CD4-positive, alpha-beta T cell (primary cell): ENCODE results near the gene TIMELESS. TPM values are rescaled to one million over a fixed set of nuclear protein-coding genes. Genes with fewer than 3 reads are reported as not detected.

ENCODE experiments used
- ATAC-seq: fragments of 200-7000 bp; cut with Tn5 transposase; one replicate; pipeline ENCODE4 v1.10.0; 2022; ENCODE audit warnings: mild to moderate bottlenecking; ENCODE audit not compliant: poor library complexity
- CTCF ChIA-PET: fragments of 350-600 bp; sonication (Branson Sonifier 250); formaldehyde crosslinking; loops from one replicate; lab custom pipeline; 2021; ENCODE audit warnings: antibody characterized with exemption, inconsistent platforms; lab: Charles Lee
- POLR2A ChIA-PET: fragments of 350-600 bp; sonication (Branson Sonifier 250); formaldehyde crosslinking; loops from one replicate; lab custom pipeline; 2021; ENCODE audit warnings: antibody characterized with exemption, inconsistent platforms; lab: Charles Lee
- DNase-seq, 14 experiments: peaks; one replicate each; pipeline ENCODE4 v3.0.0-alpha.2; 2013 to 2020; ENCODE audit warnings: mixed read lengths in 2 of 14
- H3K27ac ChIP-seq, 2 donors: one replicate each; pipeline versions ENCODE4 v1.5.1 to v1.7.0; 2013; ENCODE audit warnings: low read length in 2 of 2, low read depth in 1 of 2, mild to moderate bottlenecking in 1 of 2
- H3K27me3 ChIP-seq, 2 experiments: 1 replicate in 1 of 2; 2 replicates in 1 of 2; pipeline versions ENCODE4 v1.6.1 to v1.7.0; 2013; ENCODE audit warnings: low read length in 2 of 2, control low read depth in 1 of 2, mild to moderate bottlenecking in 1 of 2, moderate library complexity in 1 of 2; ENCODE audit not compliant: insufficient read depth in 2 of 2, control insufficient read depth in 1 of 2
- H3K36me3 ChIP-seq: one replicate; pipeline ENCODE4 v1.6.1; 2013; ENCODE audit warnings: low read length, control low read depth; ENCODE audit not compliant: insufficient read depth
- H3K4me1 ChIP-seq: one replicate; pipeline ENCODE4 v1.6.1; 2013; ENCODE audit warnings: low read length, control low read depth; ENCODE audit not compliant: insufficient read depth
- H3K4me3 ChIP-seq: one replicate; pipeline ENCODE4 v1.5.1; 2013; ENCODE audit warnings: mild to moderate bottlenecking, low read length, moderate library complexity
- H3K9me3 ChIP-seq, 2 experiments: 1 replicate in 1 of 2; 2 replicates in 1 of 2; pipeline versions ENCODE4 v1.6.1 to v1.7.0; 2013; ENCODE audit warnings: low read length in 2 of 2, mild to moderate bottlenecking in 2 of 2, control low read depth in 1 of 2, moderate library complexity in 1 of 2; ENCODE audit not compliant: control insufficient read depth in 1 of 2, insufficient read depth in 1 of 2
- H3K27ac Mint-ChIP-seq: one replicate; pipeline ENCODE4 v1.8.0; 2020; ENCODE audit warnings: mixed read lengths
- H3K27me3 Mint-ChIP-seq: one replicate; pipeline ENCODE4 v1.8.0; 2021; ENCODE audit warnings: mixed read lengths
- H3K36me3 Mint-ChIP-seq: one replicate; pipeline ENCODE4 v1.8.0; 2021; ENCODE audit warnings: low read depth, mixed read lengths
- H3K4me1 Mint-ChIP-seq: one replicate; pipeline ENCODE4 v1.8.0; 2021; ENCODE audit warnings: low read depth, mixed read lengths
- H3K4me3 Mint-ChIP-seq: one replicate; pipeline ENCODE4 v1.8.0; 2020; ENCODE audit warnings: mild to moderate bottlenecking, mixed read lengths
- H3K9me3 Mint-ChIP-seq: one replicate; pipeline ENCODE4 v1.8.0; 2020; ENCODE audit warnings: mixed read lengths
- CTCF ChIP-seq: fragments of 200-600 bp; IDR thresholded peaks from one replicate; pipeline ENCODE4 v1.8.0; 2022; ENCODE audit warnings: antibody characterized with exemption, mild to moderate bottlenecking
- intact Hi-C, 2 experiments: fragments of 100-400 bp; cut with DNase I in 1 of 2; cut with micrococcal nuclease in 1 of 2; formaldehyde crosslinking; loops; one replicate each; pipeline versions ENCODE4 v1.15.1 to v1.9.0; 2023 to 2025; cut with DNase I, micrococcal nuclease
- total RNA-seq, 174 experiments: library from RNA in 2 of 174; stranded (reverse) in 2 of 174; gene quantifications; one replicate each; pipeline ENCODE4 v1.2.3 and lab custom pipeline; 2021 to 2026

The TIMELESS gene
- total RNA-seq, 2 experiments from 2014 or later, result 3.0 to 3.1 TPM

DNA sequence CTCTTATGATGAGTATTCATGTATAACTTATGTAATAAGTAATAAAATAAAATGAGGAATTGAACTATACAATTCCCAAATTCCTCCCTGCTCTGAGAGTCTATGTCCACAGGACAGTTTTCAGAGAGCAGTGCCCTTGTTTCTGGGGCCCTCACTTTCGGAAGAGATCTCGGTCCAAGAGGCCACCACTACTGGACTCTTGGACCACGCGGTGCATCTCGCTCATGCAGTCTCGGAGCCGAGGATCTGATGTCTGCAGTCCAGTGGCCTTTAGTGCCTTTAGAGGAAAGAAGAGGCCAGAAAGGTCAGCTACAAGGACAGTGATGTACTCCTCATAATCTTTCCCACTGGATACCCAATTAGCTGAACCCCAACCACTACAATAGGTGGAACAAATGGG is 30.4 kb upstream of the TIMELESS start:
- intact Hi-C loops, result no loop called here
- Mint-ChIP-seq H3K27me3 (no peaks in the 10 kb centered on the region), H3K4me1 (no peaks in the 10 kb centered on the region), H3K4me3 (no peak overlapping the region), H3K36me3 (no peaks in the 10 kb centered on the region), H3K9me3 (no peaks in the 10 kb centered on the region), H3K27ac (no peak overlapping the region)
- H3K4me1 ChIP-seq, result no peaks in the 10 kb centered on the region
- no peaks in the 10 kb centered on the region for H3K27me3 ChIP-seq
- DNase-seq (no peak), ATAC-seq (no peak)
- ChIA-PET POLR2A (interaction anchor here (0.9 to 2.2 kb wide), 2 partner anchors 9 to 164 kb away, joined by 3 to 8 read pairs; partner anchors contain the start of genes CNPY2 and GLS2), CTCF (no interaction called here)
- TF ChIP-seq CTCF, result no peak
- H3K27ac ChIP-seq, result no peak overlapping the region
- no peak overlapping the region for H3K4me3 ChIP-seq
- no peaks in the 10 kb centered on the region for H3K36me3 ChIP-seq
- H3K9me3 ChIP-seq, result no peaks in the 10 kb centered on the region

- Histone ChIP-seq H3K4me3 (no peak overlapping the region), H3K9me3 (no peaks in the 10 kb centered on the region), H3K36me3 (peaks cover 4% of the 10 kb centered on the region), H3K27me3 (no peaks in the 10 kb centered on the region), H3K4me1 (no peaks in the 10 kb centered on the region), H3K27ac (no peak overlapping the region)
- H3K9me3 Mint-ChIP-seq, result no peaks in the 10 kb centered on the region
- intact Hi-C loops, result no loop called here
- ChIA-PET CTCF (no interaction called here), POLR2A (no interaction called here)
- peaks cover 11% of the 10 kb centered on the region for H3K36me3 Mint-ChIP-seq
- TF ChIP-seq CTCF, result no peak
- H3K4me1 Mint-ChIP-seq, result peaks cover 8% of the 10 kb centered on the region
- no peak overlapping the region for H3K27ac Mint-ChIP-seq
- H3K4me3 Mint-ChIP-seq, result no peak overlapping the region
- ATAC-seq (no peak), DNase-seq (no peak)
- H3K27me3 Mint-ChIP-seq, result no peaks in the 10 kb centered on the region
Measured at GRCh38 chr12:56477521-56478225, 28.4 kb upstream of the TIMELESS start.

DNA sequence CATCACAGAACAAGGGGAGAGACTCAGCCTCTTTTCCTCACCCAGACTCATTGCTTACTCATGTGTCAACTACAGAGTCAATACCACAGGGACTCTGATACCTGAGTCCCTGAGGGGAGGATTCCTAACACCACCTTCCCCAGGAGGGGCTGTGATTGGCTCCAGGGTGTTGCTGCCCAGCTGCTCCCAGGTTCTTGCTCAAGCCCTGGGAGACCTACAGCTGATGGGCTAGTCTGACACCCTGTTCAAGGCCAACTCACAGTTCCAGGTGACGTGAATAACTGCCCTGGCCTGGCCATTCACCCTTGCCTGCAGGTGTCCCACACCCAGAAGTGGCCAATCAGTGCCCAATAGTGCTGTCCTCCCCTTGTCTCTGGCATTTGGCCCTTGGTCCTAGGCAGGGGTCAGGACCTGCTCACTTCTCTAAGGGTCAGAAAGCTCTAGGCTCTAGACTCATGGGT is 27.8 kb upstream of the TIMELESS start:
- peaks cover 7% of the 10 kb centered on the region for H3K36me3 ChIP-seq
- TF ChIP-seq CTCF, result no peak
- no peaks in the 10 kb centered on the region for H3K9me3 Mint-ChIP-seq
- intact Hi-C loops, result no loop called here
- no peak overlapping the region for H3K4me3 ChIP-seq
- H3K9me3 ChIP-seq, result no peaks in the 10 kb centered on the region
- no peak overlapping the region for H3K4me3 Mint-ChIP-seq
- ChIA-PET POLR2A (no interaction called here), CTCF (no interaction called here)
- H3K4me1 Mint-ChIP-seq, result peaks cover 8% of the 10 kb centered on the region
- H3K27me3 Mint-ChIP-seq, result no peaks in the 10 kb centered on the region
- no peak overlapping the region for H3K27ac Mint-ChIP-seq
- peaks cover 13% of the 10 kb centered on the region for H3K36me3 Mint-ChIP-seq
- H3K4me1 ChIP-seq, result no peaks in the 10 kb centered on the region
- H3K27me3 ChIP-seq, result no peaks in the 10 kb centered on the region
- DNase-seq (no peak), ATAC-seq (no peak)
- no peak overlapping the region for H3K27ac ChIP-seq
